Gastroesophageal sphincter (tissue), 4 donors: ENCODE data around the gene SYT7. TPM values are rescaled to one million over a fixed set of nuclear protein-coding genes. Genes with fewer than 3 reads are reported as not detected.
"Not testable (repeated sequence)": the region's sequence is repeated elsewhere in the genome, so short reads cannot be mapped to it uniquely, and the experiment has no call there.

Experiments used
- ATAC-seq: fragments of 150-250 bp; one replicate; pipeline ENCODE4 v1.9.1; 2016; ENCODE audit warnings: mild to moderate bottlenecking, moderate library complexity
- H3K27ac ChIP-seq, 4 donors: fragments of 200-600 bp; sonication (generic) in 3 of 4; 1 replicate in 3 of 4; 2 replicates in 1 of 4; pipeline ENCODE4 v1.5.1; 2016 to 2019
- H3K27me3 ChIP-seq: fragments of 200-600 bp; sonication (generic); one replicate; pipeline ENCODE4 v1.5.1; 2019
- H3K36me3 ChIP-seq, 2 donors: fragments of 200-600 bp; sonication (generic); one replicate each; pipeline ENCODE4 v1.5.1; 2019; ENCODE audit warnings: control low read depth in 1 of 2
- H3K4me1 ChIP-seq, 3 donors: fragments of 200-600 bp; sonication (generic); 1 replicate in 2 of 3; 2 replicates in 1 of 3; pipeline ENCODE4 v1.5.1; 2016 to 2019; ENCODE audit warnings: control low read depth in 2 of 3
- H3K4me3 ChIP-seq, 2 donors: fragments of 200-600 bp; sonication (generic); one replicate each; pipeline ENCODE4 v1.5.1; 2019; ENCODE audit warnings: mild to moderate bottlenecking in 1 of 2, moderate library complexity in 1 of 2
- H3K9me3 ChIP-seq, 3 donors: fragments of 200-600 bp; sonication (generic); one replicate each; pipeline ENCODE4 v1.5.1; 2017 to 2019; ENCODE audit warnings: control low read depth in 2 of 3
- POLR2A ChIP-seq, 2 donors: fragments of 450-650 bp; IDR thresholded peaks; one replicate each; pipeline ENCODE4 v1.6.1; 2017; ENCODE audit warnings: antibody characterized with exemption in 2 of 2, mild to moderate bottlenecking in 2 of 2, moderate library complexity in 1 of 2
- WGBS, 2 donors: methylation state at CpG; one replicate each; pipeline ENCODE4 v1.1.5; 2018; ENCODE audit warnings: low coverage in 1 of 2; 5-methylcytosine and 5-hydroxymethylcytosine counted together
- small RNA-seq, 4 donors: library from RNA; depleted of rRNA; stranded (forward); fragments of <200 nt; gene quantifications; one replicate each; pipeline ENCODE3, GENCODE V24; 2016
- total RNA-seq, 4 donors: library from RNA; depleted of rRNA; stranded (reverse); fragments of >200 nt; gene quantifications; one replicate each; pipeline ENCODE4 v1.1.0, GENCODE V29; 2016

Gene SYT7
- total RNA-seq, 4 donors from 2014 or later, result 1.8 to 3.7 (median 3.1) TPM

DNA sequence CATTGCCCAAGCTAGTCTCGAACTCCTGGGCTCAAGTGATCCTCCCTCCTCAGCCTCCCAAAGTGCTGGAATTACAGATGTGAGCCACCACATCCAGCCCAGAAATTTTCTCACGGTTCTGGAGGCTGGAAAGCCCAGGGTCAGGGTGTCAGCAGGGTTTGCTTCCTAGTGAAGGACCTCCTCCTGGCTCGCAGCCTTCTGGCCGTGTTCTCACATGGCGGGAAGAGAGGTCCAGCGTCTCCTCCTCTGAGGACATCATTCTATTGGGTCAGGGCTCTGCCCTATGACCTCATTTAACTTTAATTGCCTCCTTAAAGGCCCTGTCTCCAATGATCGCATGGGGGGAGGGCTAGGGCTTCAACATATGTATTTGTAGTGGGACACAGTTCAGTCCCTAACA, 112.9 kb downstream of the SYT7 start:
- peaks cover 0 to 14% (median 3%) of the 10 kb centered on the region in 3 donors for H3K4me1 ChIP-seq
- no peak for ATAC-seq
- 90% methylated on average over 4 of the region's 7 CpGs; no CpG with 5 or more reads in 1 of the 2 donors for WGBS, 2 donors
- TF ChIP-seq POLR2A (IDR thresholded peaks at IDR 0.05), result no peak
- no peak overlapping the region for H3K27ac ChIP-seq
- H3K9me3 ChIP-seq, result no peaks in the 10 kb centered on the region
- H3K36me3 ChIP-seq, result peaks cover 0 to 54% of the 10 kb centered on the region in 2 donors
- H3K27me3 ChIP-seq, result no peaks in the 10 kb centered on the region
- H3K4me3 ChIP-seq, result no peak overlapping the region

DNA sequence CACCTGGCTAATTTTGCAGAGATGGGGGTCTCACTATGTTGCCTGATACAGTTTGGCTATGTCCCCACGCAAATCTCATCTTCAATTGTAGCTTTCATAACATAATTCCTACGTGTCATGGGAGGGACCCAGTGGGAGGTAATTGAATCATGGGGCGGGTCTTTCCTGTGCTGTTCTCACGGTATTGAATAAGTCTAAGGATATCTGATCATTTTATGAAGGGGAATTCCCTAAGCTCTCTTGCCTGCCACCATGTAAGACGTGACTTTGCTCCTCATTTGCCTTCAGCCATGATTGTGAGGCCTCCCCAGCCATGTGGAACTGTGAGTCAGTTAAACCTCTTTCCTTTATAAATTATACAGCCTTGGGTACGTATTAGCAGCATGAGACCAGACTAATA, 113.3 kb downstream of the SYT7 start:
- ATAC-seq, H3K27ac ChIP-seq, H3K27me3 ChIP-seq: not testable (repeated sequence)

More for the DNA sequence above, 113.3 kb downstream of the SYT7 start:
- H3K4me3 ChIP-seq, H3K9me3 ChIP-seq: not testable (repeated sequence)
- 72 to 89% methylated on average over 3 to 4 of the region's 6 CpGs for WGBS, 2 donors
- Histone ChIP-seq H3K4me1 (peaks cover 0 to 11% (median under 1%) of the 10 kb centered on the region in 3 donors), H3K36me3 (peaks cover 0 to 56% of the 10 kb centered on the region in 2 donors)

Small RNA genes lying within 50 kb of the gene (small RNA-seq; reads per million reads assigned to genes)
- 0 reads per million in 4 donors for gene MIR4488

Other genes starting within 250 kb of the SYT7 start
- gene DDB1, start 248.0 kb downstream of the SYT7 start, total RNA-seq, result 100 to 1,000 TPM; 139 to 159 (median 140) TPM
- gene TKFC, start 247.8 kb downstream of the SYT7 start, total RNA-seq, result 10 to 100 TPM in 3 of 4 donors, 1 to 10 TPM in 1; 9.4 to 15.1 (median 13.4) TPM
- 10 to 100 TPM; 23.3 to 44.0 (median 33.4) TPM for gene CYB561A3, start 219.2 kb downstream of the SYT7 start, total RNA-seq
- gene TMEM138, start 218.7 kb downstream of the SYT7 start, total RNA-seq, result 10 to 100 TPM; 18.3 to 37.0 (median 21.7) TPM
- 1 to 10 TPM; 8.9 to 9.4 (median 9.0) TPM for gene TMEM216, start 188.5 kb downstream of the SYT7 start, total RNA-seq
- 10 to 100 TPM; 36.6 to 50.4 (median 43.7) TPM for gene CPSF7, start 151.1 kb downstream of the SYT7 start, total RNA-seq
- 10 to 100 TPM; 32.5 to 71.1 (median 48.3) TPM for gene SDHAF2, start 151.0 kb downstream of the SYT7 start, total RNA-seq
- gene LRRC10B, start 72.3 kb downstream of the SYT7 start, total RNA-seq, result 1 to 10 TPM in 2 of 4 donors, under 1 TPM in 2; 0.45 to 1.4 (median 1.1) TPM
- 1 to 10 TPM; 1.5 to 5.6 (median 3.4) TPM for gene DAGLA, start 99.3 kb upstream of the SYT7 start, total RNA-seq
- gene MYRF, start 171.6 kb upstream of the SYT7 start, total RNA-seq, result under 1 TPM; 0.10 to 0.78 (median 0.19) TPM
- 10 to 100 TPM; 31.4 to 36.7 (median 33.3) TPM for gene TMEM258, start 211.5 kb upstream of the SYT7 start, total RNA-seq
- 10 to 100 TPM in 1 of 4 donors, 1 to 10 TPM in 3; 7.1 to 14.2 (median 8.1) TPM for gene FEN1, start 211.8 kb upstream of the SYT7 start, total RNA-seq
- gene FADS1, start 235.9 kb upstream of the SYT7 start, total RNA-seq, result 10 to 100 TPM; 20.8 to 37.4 (median 32.0) TPM
- gene FADS2, start 247.2 kb upstream of the SYT7 start, total RNA-seq, result 10 to 100 TPM; 17.6 to 40.0 (median 33.4) TPM